ENCODE measurements around the gene PHF20.
"Not testable (repeated sequence)": the region's sequence is repeated elsewhere in the genome, so short reads cannot be mapped to it uniquely, and the experiment has no call there.

PHF20 gene

DNA sequence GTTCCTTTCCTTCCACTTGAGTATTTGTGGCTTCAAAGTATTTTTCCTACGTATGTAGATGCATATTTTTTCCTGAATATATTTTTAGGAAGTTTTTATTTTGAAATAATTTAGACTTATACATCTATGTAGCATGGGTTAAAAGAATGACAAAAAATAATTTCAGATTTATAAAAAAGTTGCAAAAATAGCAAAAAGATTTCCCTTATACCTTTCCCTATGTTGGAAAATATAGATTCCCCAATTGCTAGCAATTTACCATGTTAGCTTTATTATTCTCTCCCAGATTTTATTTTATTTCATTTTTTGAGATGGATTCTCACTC, 112.7 kb downstream of the PHF20 start:
- DNase-seq, result no peak

- no peak for DNase-seq
Observed at GRCh38 chr20:35885212-35885611, 113.4 kb downstream of the PHF20 start.

DNA sequence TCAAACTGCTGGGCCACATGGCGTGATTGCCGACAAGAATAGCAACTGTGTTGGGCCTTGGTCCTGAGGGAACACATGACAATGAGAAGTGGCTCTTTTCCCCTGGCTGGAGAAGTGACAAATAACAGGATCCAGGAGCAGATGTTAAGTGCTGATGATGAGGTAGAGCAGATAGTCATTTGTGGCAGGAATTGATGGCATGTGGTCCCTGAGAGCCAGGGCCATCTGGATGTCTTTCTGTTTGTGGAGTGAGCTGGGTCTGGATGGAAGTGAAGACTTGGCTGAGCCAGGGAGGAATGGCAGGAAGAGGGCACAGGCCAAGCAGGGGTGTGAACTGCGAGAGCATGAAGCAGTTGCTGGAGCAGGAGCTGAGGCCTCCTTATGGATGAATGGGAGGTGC, 114.7 kb downstream of the PHF20 start:
- no peak for DNase-seq

DNA sequence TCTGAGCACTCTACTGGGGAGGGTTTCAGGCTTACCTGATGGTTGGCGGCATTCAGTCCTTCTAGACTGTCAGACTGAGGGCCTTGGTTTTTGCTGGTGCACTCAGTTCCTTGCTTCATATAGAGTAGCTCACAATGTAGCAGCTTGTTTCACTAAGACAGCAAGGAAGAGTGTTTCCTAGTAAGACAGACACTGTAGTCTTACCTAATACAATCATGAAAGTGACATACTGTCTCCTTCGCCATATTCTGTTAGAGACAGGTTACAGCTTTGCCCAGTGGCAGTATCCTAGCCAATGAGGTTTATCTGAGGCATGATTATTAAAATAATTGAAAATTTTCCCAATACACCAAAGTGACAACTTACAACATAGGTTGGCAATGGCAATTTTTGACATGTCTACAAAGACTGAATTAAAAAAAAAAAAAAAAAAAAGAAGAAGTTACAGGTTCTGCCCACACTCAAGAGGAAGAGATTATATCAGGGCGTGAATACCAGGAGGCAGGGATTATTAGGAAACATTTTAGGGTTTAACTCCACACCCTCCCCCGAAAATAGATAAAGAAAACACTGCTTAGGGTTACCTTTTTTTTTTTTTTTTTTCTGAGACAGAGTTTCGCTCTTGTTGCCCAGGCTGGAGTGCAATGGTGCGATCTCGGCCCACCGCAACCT, 115.7 kb downstream of the PHF20 start:
- no peak for DNase-seq

- no peak for DNase-seq
Observed at GRCh38 chr20:35888657-35889056, 116.8 kb downstream of the PHF20 start.

DNA sequence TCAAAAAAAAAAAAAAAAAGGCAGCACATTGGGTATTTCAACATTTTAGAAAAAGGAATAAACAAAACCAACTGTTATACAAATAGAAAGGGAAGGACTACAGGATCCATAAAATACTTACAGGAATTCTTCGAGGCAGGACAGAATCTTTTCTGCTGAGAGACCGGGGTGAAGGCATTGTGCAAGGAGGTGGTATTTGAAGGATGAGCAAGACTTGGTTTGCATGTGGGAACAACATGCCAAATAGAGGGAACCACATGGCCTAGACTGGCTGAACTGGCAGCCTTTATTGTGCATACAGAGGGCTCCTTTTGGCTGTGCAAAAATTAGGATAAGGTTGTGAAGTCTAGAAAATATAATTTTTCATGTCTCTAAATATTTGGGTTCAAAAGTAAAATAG, 119.6 kb downstream of the PHF20 start:
- DNase-seq, result no peak

DNA sequence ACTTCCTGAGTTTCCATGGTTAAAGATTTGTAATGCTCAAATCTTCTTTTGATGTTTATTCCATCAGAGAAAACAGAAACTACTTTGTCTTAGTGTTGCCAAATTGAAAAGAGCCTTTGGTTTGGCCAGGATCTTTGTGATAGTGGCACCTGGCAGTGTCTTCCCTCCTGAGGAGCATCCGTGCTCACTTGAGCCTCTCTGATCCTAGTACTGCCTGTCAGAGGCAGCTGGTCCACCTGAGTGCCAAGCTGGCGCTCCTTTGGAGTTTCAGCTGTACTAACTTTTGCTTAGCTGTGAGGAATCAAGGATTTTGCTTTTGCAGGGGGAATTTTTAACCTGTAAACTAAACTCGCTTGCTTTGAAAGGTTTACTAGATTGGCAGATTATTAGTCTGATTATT, 121.1 kb downstream of the PHF20 start:
- no peak for DNase-seq

DNA sequence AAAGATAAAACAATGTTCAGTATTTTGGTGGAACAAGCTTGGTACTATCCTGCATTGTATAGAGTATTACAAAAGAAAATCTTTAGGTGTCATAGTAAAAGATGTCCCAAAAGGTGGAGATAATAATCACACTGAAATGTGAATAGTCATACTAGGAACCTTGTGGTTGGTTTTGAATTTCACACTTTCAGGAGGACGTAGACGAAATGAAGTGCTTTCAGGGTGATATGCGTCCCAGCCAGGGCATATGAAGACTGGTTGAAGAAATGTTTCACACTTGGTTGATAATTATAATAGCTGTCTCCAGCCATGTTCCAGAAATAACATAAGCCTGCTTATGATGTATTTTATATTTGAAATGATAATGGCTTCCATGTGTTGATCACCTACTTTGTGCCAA, 122.1 kb downstream of the PHF20 start:
- no peak for DNase-seq

GRCh38 chr20:35895516-35895915, 123.7 kb downstream of the PHF20 start:
- not testable (repeated sequence) for DNase-seq

- no peak for DNase-seq
Observed at GRCh38 chr20:35899064-35899463, 127.2 kb downstream of the PHF20 start.

DNA sequence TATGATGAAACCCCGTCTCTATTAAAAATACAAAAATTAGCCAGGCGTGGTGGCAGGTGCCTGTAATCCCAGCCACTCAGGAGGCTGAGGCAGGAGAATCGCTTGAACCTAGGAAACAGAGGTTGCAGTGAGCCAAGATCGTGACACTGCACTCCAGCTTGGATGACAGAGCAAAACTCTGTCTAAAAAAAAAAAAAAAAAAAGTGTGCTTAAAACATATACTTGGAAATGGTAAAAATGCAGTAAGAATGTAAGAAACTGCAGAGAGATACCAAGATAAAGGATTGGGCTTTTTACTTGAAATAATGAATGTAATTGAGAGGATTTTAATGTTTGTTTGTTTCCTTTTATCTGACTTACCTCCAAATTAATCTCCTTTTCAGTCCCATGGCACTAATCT, 129.4 kb downstream of the PHF20 start:
- DNase-seq, result not testable (repeated sequence)

DNA sequence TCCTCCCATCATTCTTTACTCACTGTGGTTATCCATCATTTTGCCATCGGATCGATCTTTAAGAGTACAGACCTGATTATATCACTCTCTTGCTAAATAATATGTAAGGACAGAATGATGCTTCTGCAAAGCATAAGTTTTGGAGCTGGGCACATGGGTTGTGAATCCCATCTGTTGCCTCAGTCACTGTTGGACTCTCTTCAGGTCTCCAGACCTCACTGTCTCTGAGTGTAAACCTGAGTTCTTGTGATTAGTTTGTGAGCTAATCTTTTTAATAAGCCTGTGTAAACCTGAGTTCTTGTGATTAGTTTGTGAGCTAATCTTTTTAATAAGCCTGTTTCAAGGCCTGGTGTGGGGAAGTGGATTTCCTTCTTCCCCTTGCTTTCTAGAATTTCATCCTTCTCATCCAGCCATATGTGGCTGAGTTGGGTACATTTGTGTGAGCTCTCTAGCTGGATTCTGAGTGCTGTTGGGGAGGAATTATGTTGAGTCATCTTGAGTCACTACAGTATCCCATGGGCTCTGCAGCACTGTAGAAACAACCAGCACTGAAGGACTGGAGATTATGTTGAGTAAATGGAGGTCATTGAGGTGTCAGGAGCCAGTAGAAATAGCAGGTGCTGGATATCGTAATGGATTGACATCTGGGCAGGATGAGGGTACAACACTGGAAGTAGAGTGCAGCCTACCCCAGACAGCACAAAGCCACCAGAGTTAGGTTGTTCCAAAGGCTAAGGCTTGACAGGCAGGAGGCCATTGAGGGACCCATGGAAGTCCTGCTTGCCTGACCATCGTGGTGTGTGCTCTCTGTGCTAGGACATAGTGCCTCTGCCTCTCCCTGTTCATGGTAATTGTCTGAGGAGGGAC, 130.1 kb downstream of the PHF20 start:
- DNase-seq, result no peak

DNA sequence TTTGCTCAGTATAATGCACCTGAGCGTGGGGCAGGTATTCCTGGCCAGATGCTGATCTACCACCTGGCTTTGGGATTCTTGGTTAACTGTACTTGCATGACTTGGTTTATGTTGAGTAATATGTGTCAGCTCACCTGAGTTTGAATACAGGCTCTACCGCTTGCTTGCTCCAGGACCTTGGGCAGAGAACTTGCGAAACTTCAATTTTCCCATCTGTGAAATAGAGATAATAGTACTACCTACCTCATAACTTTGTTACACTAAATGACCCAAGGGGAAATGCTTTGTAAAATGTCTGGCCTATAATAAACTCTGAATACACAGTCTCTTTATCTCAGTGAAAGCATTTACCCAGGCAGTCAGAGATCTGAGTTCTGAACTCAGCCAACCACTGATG, 130.7 kb downstream of the PHF20 start:
- DNase-seq, result no peak

GRCh38 chr20:35903843-35904242, 132.0 kb downstream of the PHF20 start:
- no peak for DNase-seq

DNA sequence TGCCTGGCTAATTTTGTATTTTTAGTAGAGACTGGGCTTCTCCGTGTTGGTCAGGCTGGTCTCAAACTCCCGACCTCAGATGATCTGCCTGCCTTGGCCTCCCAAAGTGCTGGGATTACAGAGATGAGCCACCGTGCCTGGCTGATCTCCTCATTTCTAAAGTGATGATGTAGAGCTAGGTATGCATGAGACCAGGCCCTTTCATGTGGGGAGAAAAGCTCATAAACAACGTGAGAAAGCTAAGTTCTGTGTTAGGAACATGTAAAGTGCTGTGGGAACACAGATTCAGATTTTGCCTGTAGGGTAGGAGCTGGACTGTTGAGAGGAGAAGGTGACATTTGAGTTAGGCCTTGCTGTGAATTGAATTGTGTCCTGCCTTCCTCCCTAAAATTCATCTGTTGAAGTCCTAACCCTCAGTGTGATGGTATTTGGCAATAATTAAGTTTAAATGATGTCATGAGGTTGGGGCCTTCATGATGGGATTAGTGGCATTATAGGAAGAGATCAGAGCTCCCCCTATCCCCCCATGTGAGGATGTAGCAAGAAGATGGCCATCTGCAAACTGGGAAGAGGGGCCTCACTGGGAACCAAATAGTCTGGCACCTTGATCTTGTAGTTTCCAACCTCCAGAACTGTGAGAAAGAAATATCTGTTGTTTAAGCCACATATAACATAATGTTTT, 133.3 kb downstream of the PHF20 start:
- no peak for DNase-seq

DNA sequence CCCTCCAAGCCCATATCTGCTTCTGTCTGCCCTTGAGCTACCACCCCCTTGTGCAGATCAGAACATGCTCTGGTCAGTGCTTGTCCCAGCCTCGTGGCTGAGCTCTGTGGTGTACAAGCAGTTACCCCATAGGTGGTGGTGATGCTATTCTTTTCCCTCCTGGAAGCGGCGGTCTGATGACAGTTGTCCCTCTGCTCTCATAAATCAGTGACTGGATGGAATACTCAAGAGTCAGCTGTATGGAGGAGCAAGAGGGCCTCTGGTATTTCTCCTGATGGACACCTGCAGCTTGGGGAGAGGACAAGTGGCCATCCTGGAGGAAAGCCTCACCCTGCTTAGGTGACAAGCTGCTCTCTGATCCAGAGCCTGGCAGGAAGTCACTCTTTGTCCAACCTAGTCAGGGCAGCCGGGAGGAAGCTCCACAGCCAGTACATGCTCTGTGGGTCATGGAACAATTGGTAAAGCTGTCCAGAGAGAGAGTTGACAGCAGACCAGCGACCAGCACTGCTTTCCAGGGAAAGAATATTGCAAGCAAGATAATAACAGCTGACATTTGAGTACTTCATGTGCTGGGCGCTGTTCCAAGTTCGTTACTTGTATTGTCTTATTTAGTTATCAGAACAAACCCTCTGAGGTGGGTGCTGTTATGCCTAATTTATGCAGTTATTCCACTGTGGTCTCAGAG, 135.3 kb downstream of the PHF20 start:
- DNase-seq, result no peak

GRCh38 chr20:35908007-35908406, 136.2 kb downstream of the PHF20 start:
- no peak for DNase-seq

DNA sequence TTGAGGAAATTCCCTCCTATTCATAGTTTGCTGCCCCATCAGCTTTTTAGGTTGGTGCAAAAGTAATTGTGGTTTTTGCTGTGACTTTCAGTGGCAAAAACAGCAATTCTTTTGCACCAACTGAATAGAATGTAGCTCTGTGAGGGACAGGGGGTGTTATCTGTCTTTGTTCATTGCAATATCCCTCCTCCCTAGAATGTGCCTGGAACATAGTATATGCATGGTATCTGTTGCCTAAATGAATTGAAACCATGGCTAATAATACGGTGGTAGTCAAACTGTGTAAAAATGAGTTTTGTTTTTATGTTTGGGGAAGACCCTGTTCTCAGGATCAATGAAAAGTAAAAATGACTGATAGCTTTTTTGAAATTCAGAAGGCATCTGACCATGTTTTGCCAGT, 137.4 kb downstream of the PHF20 start:
- DNase-seq, result no peak

DNA sequence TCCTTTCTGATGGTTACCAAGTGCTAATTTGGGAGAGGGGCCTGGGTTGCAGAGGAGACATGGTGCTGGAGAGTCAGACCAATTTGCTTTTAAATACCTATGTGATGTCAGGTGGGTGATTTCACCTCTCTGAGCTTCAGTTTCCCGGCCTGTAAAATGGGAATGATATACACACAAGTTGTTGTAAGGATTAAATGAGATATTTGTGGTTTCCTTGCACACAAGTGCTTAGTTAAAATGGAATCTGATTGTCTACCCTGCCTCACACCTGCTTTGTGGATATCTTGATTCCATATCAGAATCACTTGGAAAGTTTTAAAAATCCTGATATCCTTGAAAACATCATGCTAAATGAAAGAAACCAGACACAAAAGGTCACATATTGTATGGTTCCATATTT, 138.0 kb downstream of the PHF20 start:
- DNase-seq, result no peak

GRCh38 chr20:35910254-35910653, 138.4 kb downstream of the PHF20 start:
- no peak for DNase-seq

GRCh38 chr20:35912881-35913280, 141.1 kb downstream of the PHF20 start:
- DNase-seq, result no peak

DNA sequence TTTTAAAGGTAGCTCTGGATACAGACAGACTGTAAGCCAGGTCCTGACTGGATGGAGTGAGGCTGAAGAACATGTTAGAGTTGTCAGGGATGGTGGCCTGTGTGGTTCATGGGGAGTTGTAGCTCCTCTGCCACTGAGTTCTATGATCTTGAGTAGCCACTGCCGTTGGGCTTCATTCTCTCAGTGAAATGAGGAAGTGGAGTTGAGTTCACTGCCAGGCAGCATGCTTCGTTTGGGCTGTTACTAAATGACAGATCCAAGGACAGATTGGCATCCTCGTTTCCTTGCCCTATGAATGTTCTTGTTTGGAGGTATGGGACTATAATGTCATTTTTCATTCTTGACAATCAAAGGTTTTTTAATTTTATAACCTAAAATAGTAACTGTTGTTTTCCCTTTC, 145.3 kb downstream of the PHF20 start:
- DNase-seq, result no peak

Data from hypothalamus (tissue), 51 donors.